COLO668 (cell line): ENCODE data around the gene TTC17.

Source experiments
- DNase-seq: peaks from one replicate; lab custom pipeline; 2025; ENCODE audit not compliant: unreplicated experiment; lab: John Stamatoyannopoulos, UW

The TTC17 gene

DNA sequence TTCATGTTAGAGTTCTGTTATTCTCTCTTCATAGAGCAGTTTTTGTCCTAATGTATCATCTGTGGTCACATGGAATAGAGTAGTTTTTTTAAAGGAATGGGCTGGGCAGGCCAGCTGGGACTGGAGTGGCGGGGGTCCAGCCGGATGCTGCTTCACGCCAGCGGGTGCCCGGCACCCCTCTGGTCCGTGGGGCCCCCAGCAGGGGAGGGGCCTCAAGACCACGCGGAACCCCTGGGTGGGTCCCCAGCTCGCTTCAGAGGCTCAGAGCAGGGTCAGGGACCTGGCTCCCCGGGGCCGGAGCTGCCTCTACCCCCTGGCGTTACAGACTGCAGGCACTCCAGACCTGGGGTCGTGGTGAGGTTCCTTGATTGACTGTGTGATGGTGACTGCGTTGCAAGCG, 162.8 kb downstream of the TTC17 start:
- DNase-seq = no peak

DNA sequence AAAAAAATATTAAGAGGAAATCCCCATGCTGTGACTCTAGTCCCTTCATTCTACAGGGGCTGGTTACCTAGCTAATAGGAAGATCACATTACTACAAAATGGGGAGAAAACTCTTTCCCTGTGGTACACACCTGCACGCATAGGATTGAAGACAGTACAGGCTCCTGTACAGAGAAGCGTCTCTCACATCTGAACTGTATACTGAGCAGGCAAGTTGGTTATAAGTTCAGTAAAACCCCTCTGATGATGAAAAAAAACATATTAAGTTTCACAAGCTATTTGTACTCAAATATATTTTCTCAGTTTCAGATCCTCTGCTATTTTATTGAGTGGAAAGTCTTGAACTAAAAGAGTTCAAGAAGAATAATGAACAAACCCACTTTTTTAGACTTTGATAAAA, 164.9 kb downstream of the TTC17 start:
- DNase-seq = no peak

- no peak for DNase-seq
Observed at GRCh38 chr11:43532041-43532440, 173.3 kb downstream of the TTC17 start.

GRCh38 chr11:43537833-43538615, 179.3 kb downstream of the TTC17 start:
- DNase-seq = no peak

DNA sequence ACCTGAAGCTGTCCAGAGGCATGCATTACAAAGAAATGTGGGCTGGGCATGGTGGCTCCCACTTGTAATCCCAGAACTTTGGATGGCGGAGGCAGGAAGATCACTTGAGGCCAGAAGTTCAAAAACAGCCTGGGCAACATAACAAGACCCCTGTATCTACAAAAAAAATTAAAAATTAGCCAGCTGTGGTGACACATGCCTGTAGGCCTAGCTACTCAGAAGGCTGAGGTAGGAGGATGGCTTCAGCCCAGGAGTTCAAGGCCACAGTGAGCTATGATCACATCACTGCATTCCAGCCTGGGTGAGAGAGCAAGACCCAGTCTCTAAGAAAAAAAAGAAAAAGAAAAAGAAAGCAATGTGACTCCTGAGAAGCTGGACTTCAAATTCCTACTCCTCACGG, 183.3 kb downstream of the TTC17 start:
- no peak for DNase-seq

DNA sequence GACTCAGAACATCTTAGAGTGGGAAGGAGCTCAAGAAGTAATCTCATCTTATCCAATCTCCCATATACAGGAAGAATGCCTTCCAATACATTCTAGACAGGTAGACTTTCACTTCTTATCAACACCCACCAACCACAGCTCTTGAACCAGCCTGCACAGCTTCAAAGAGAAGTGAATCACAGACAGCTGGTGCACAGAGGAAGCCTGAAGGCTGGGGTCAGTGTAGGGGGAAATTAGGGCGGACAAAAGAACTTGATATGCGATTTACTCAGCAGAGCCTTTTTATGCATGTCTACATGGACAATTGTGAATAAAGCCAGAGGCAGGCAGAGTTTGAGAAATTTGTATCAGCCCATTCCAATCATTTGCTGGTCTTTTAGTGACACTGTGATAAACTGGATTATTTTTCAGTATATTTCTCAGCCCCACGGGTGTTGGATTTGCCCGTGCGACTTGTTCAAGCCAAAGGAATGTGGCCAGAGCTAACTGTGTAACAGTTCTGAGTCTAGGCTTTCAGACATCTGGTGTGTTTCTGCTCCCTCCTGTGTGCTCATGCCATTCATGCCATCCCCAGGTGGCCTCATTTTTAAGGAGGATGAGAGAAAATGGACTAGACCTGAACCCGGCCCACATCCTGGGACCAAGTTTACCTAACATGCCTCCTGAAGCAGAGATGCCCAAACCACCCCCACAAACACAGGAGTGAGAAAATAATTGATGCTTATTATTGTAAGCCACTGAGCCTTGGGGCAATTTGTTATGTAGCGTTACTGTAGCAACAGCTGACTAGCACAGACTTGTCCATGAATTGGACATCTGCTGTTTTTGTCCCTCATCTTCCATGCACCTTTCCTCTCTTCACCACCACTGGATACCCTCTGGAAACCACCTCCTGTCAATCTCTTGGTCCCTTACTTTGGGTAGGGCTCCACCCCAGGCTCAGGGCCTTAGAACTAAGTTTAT, 184.3 kb downstream of the TTC17 start:
- DNase-seq = no peak
